Fibroblast of lung (primary cell): ENCODE measurements around the gene ITPR2.

Source experiments
- EZH2 ChIP-seq: IDR thresholded peaks from 2 replicates; pipeline ENCODE4 v1.5.1; 2012; ENCODE audit warnings: low read length, control low read depth, mild to moderate bottlenecking; ENCODE audit errors: missing control alignments
- TF ChIP-seq, protein P1 (sequence below), 2 donors: IDR thresholded peaks in 1 of 2; conservative IDR thresholded peaks in 1 of 2; 1 replicate in 1 of 2; 2 replicates in 1 of 2; pipeline ENCODE4 v1.5.1; 2011 to 2012; ENCODE audit warnings: low read length in 2 of 2, control low read depth in 1 of 2, inconsistent platforms in 1 of 2, low read depth in 1 of 2, mild to moderate bottlenecking in 1 of 2

DNA sequence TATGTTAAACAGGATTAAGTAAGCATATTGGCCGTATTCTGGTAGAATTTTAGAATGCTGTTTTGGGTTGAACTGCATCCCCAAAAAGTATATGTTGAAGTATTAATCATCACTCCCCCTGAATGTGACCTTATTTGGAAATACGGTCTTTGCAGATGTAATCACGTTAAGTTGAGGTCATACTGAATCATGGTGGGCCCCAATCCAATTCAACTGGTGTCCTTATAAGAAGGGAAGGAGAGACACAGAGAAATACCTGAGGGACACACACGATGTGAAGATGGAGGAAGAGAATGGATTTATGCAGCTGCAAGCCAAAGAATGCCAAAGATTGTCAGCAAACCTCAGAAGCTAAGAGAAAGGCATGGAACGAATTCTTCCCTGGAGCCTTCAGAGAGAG is 268.6 kb downstream of the ITPR2 start:
- TF ChIP-seq, protein P1, sequence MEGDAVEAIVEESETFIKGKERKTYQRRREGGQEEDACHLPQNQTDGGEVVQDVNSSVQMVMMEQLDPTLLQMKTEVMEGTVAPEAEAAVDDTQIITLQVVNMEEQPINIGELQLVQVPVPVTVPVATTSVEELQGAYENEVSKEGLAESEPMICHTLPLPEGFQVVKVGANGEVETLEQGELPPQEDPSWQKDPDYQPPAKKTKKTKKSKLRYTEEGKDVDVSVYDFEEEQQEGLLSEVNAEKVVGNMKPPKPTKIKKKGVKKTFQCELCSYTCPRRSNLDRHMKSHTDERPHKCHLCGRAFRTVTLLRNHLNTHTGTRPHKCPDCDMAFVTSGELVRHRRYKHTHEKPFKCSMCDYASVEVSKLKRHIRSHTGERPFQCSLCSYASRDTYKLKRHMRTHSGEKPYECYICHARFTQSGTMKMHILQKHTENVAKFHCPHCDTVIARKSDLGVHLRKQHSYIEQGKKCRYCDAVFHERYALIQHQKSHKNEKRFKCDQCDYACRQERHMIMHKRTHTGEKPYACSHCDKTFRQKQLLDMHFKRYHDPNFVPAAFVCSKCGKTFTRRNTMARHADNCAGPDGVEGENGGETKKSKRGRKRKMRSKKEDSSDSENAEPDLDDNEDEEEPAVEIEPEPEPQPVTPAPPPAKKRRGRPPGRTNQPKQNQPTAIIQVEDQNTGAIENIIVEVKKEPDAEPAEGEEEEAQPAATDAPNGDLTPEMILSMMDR (conservative IDR thresholded peaks at IDR 0.05 in 1 of 2, IDR thresholded peaks at IDR 0.05 in 1 of 2; ENCODE audit: low read depth in 1 of 2, low read length in 2 of 2), result no peak
- no peak for TF ChIP-seq EZH2
